Fibroblast of the conjunctiva (primary cell): ENCODE data around the gene ZBTB1.

Source experiments
- DNase-seq: peaks from one replicate; pipeline ENCODE4 v3.0.0-alpha.2; 2010; ENCODE audit warnings: low read depth

ZBTB1 gene, protein sequence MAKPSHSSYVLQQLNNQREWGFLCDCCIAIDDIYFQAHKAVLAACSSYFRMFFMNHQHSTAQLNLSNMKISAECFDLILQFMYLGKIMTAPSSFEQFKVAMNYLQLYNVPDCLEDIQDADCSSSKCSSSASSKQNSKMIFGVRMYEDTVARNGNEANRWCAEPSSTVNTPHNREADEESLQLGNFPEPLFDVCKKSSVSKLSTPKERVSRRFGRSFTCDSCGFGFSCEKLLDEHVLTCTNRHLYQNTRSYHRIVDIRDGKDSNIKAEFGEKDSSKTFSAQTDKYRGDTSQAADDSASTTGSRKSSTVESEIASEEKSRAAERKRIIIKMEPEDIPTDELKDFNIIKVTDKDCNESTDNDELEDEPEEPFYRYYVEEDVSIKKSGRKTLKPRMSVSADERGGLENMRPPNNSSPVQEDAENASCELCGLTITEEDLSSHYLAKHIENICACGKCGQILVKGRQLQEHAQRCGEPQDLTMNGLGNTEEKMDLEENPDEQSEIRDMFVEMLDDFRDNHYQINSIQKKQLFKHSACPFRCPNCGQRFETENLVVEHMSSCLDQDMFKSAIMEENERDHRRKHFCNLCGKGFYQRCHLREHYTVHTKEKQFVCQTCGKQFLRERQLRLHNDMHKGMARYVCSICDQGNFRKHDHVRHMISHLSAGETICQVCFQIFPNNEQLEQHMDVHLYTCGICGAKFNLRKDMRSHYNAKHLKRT

GRCh38 chr14:64504310-64504896 is at the start of gene ZBTB1:
TSS of gene ZBTB1 (plus strand) at chr14:64504770. CDS start at chr14:64521505, 16,735 bp downstream.
- peak; percentile 81 for DNase-seq

DNA sequence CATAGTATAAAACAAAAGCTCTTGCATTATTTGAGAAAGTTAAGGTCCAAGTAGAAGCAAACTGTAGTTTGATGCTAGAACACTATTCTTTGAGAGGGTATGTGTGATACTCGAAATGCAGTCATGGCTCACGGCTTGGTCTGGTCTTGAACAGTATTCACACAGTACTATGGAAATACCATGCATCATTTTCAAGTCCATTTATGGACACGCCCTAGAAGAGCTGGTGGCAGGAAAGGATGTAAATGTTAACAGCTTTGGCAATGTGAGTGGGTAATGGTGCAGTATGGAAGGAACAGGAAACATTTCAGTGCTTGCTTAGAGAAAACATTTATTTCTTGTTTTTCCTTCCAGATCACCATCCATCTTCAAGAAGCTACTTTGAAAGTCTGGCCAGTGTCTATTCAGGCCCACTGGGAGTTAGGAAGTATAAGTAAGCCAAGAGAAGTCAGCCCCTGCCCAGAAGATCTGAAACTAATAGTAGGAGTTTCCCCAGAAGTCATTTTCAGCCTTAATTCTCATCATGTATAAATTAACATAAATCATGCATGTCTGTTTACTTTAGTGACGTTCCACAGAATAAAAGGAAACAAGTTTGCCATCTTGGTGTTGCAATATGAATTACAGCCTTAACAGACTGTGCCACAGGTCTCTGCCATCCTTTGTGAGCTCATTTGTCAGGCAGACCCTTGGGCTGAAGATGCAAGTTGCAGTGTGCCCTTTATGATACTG is 45.0 kb upstream of the ZBTB1 start:
- DNase-seq = no peak

GRCh38 chr14:64461221-64461620 is 43.3 kb upstream of the ZBTB1 start:
- no peak for DNase-seq

DNA sequence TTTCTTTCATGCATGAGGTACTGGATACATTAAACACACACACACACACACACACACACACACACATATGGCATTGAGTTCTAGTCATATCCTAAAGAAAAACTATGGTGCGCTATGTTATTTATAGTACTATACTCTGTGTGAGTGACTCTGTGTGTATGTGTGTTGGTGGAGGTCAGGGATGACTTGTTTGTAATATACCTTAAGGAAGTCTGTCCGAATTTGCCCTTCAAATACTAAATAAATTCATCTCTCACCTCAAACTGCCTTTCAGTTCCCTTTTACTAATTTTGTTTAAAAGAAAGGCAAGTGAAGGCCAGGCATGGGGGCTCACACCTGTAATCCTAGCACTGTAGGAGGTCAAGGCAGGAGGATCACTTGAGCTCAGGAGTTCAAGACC is 41.4 kb upstream of the ZBTB1 start:
- no peak for DNase-seq

GRCh38 chr14:64463873-64464272 is 40.7 kb upstream of the ZBTB1 start:
- no peak for DNase-seq

DNA sequence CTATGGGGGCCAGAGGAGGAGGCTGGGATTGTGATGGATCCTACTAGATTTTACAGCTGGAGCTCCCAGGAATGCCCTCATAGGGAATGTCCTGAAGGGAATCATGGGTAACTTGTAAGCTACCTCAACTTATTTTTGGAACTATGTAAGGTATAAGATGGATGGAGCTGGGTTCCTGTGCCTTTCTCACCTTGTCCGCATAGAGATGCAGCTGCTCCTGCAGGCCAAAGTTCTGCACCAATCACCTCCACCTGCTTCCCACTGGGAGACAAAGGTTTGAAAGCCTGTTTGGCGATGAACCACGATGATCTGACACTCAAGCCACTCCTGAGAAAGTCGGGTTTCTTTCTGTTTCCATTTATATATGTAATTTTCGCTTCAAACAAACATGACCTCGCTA is 39.9 kb upstream of the ZBTB1 start:
- DNase-seq = no peak

- no peak for DNase-seq
Observed at GRCh38 chr14:64465191-64465822, 39.3 kb upstream of the ZBTB1 start, which contains the start of gene AKAP5. TSS of gene AKAP5 (plus strand) at chr14:64465499. CDS start at chr14:64468395, 2,896 bp downstream.

GRCh38 chr14:64465831-64466554 is 38.6 kb upstream of the ZBTB1 start:
- no peak for DNase-seq

DNA sequence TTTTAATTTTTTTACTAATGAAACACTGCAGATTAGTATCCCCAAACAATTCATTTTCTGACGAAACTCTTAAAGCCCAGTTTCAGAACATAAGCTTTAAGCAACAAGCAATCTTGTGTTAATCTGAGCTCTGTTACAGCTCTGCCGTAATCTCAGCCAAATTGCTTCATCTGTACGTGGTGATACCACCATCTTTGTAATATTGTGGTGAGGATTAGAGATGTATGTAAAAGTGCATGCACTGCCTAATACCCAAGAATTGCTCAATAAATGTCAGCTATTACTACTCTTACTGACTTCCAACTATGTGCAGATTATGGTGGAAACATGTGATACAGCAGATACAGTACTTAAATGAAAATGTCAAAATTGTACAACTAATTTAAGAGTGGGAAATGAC is 37.5 kb upstream of the ZBTB1 start:
- DNase-seq = no peak

DNA sequence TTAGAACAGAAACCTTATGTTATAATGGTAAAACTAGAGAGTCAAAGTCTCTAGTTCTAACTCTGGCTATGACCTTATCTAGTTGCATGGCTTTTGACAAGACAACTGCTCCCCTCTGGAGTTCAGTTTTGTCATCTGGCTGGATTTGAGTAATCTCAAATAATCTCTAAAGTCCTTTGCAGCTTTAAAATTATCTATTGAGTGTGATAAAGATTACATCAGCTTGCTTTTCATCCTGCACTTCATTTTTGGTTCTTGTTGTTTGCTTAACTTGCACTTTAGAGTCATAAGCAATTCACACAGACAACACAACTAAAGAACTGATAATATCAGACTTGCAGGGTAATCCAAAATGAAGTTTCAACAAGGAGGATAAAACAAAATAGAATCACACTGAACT is 37.0 kb upstream of the ZBTB1 start:
- no peak for DNase-seq

DNA sequence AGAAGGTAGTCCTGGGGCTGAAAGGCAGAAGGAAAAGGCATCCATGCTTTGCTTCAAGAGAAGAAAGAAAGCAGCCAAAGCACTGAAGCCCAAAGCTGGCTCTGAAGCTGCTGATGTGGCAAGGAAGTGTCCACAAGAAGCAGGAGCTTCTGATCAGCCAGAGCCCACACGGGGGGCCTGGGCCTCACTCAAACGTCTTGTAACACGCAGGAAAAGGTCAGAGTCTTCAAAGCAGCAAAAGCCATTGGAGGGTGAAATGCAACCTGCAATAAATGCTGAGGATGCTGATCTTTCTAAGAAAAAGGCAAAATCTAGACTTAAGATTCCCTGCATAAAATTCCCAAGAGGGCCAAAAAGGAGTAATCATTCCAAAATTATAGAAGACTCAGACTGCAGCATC is 36.1 kb upstream of the ZBTB1 start:
- no peak for DNase-seq

DNA sequence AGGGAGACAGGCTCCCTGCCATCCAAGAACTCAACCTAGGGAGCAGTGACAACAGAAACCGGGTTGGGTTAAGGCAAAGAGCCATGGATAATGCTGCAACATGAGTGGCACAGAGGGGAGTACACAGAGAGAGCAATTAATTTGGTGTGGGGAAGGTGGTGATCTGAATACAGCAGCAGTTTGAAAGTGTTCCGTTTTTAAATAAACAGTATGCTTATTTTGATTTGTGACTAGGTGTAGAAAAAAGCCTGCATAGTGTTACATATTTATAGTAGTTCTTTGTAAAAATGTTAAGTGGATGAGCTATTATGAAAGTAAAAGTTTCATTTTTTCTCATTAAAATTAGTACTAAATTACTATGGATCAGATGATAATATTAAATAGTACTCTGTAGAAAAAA is 30.5 kb upstream of the ZBTB1 start:
- DNase-seq = no peak

DNA sequence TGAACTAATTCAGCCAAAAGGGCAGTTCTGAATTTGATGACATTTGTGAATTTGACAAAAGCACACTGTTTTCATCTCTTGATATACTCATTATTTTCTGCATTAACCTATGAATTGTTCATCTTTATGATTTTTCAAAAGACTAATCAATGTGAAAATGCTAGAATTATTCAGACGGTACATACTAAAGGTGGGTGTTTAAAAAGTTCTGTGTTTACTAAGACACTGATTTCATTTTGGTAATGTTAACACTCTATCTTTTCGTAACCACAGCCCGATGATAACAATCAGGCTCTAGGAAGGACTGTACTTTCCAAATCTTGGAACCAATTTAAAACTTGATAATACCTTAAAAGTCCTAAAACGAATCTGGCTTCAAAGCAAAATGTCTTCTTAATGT is 29.9 kb upstream of the ZBTB1 start:
- DNase-seq = no peak

- DNase-seq = no peak
Observed at GRCh38 chr14:64475585-64476273, 28.8 kb upstream of the ZBTB1 start.

DNA sequence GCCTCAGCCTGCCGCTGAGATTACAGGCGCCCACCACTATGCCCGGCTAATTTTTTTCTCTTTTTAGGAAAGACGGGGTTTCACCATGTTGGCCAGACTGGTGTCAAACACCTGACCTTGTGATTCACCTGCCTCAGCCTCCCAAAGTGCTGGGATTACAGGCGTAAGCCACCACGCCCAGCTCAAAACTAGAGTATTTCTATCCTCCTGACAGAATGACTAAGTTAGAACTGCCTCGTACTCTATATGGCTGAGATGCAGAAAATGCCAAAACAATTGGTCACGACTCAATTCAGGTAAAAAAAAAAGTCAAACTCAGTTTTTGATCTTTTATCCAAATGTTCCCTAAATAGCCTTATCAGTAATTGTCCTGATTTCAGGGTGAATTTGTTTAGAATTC is 28.1 kb upstream of the ZBTB1 start:
- DNase-seq = no peak

GRCh38 chr14:64478634-64479250 is 25.8 kb upstream of the ZBTB1 start:
- DNase-seq = no peak

GRCh38 chr14:64488590-64489099 is 15.9 kb upstream of the ZBTB1 start:
- no peak for DNase-seq

DNA sequence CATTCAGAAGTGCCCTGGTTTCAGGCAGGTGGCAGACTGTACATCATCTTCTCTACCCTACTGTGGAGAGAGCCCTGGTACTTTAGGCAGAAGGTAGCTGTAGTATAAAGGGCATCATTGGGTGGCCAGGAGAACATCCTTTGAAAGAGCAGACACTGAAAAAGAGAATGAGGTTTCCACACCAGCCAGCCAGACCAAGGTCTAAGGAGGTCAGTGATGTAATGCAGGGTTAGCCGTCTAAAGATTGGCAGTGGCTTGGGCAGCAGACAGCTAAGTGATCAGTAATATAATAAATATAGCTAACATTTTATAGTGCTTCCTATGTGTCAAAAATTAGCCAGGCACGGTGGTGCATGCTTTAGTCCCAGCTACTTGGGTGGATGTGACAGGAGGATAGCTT is 12.9 kb upstream of the ZBTB1 start:
- no peak for DNase-seq

DNA sequence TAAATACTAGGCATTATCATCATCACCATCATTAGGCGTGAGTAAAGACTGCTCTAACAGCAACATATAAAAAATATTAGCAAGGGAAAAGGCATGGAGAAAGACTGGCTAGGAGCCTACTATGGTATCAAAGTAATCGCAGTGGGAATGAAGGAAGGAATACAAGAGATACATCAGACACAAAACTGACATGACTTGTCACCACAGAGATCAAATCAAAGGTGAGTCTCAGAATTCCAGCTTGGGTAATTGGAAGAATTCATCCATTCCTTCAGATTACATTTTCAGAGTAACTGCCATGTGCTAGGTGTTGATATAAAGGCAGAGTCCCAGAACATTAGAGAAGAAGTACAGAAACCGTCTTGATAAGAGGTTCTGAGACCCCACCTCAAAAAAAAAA is 11.1 kb upstream of the ZBTB1 start:
- no peak for DNase-seq

GRCh38 chr14:64495252-64495651 is 9.3 kb upstream of the ZBTB1 start:
- no peak for DNase-seq
